HG02884 (cell line): Measurements from ENCODE around the gene FAM20C.
"Not testable (repeated sequence)": the region's sequence is repeated elsewhere in the genome, so short reads cannot be mapped to it uniquely, and the experiment has no call there.

ENCODE experiments used
- ATAC-seq: cut with Tn5 transposase; IDR thresholded peaks from one replicate; pipeline ENCODE4 v1.9.1; 2021; ENCODE audit warnings: mild to moderate bottlenecking, moderate library complexity; ENCODE audit not compliant: unreplicated experiment

The FAM20C gene

DNA sequence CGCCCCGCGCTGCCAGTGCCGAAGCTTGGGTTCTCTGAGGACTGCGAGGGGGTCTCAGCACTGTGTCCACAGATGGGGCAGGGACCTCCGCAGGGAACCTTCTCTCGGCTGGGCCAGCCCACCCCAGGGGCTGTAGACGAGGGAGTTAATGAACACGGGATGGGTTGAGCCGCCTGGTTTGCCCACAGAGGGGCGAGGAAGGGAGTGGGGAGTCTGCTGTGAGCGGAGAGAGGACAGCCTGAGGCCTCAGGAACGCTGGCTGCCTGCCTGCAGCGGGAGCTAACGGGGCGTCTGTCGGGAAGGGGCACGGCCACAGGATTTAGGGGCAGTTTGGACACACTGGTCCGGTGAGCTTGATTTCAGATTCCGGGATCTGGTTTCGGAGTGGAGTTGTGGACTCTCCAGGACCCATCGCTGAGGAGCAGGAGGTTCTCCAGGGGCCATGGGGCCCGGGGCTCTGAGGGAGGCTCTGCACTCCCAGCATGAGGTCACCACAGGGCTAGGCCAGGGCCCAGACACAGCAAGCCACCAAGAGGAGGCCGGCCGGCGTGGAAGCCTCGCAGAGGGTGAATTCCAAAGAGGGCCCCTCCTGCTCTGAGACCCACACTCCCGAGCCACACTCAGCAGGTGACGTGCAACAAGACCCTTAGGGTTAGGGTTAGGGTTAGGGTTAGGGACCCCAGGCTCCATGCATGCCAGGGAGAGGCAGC, 19.0 kb upstream of the FAM20C start:
- ATAC-seq, result no peak

GRCh38 chr7:174716-175115, 17.7 kb upstream of the FAM20C start:
- no peak for ATAC-seq

DNA sequence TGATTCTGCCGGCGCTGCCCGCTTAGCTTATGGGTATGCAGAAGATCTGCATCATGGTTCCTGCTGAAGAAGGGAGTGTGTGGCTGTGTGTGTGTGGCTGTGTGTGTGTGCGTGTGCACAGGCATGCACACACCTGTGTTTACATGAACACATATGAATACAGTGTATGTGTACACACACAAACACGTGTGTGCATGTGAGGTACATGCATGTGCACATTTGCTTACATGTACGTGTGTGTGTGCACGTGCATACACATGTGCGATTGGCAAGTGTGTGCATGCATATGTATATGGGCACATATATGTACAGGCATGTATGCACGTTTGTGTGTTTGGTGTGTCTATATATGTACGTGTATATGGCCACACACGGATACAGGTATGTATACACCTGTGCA, 16.4 kb upstream of the FAM20C start:
- no peak for ATAC-seq

GRCh38 chr7:176381-176780, 16.0 kb upstream of the FAM20C start:
- ATAC-seq, result no peak

GRCh38 chr7:176786-177459, 15.4 kb upstream of the FAM20C start:
- ATAC-seq, result no peak

DNA sequence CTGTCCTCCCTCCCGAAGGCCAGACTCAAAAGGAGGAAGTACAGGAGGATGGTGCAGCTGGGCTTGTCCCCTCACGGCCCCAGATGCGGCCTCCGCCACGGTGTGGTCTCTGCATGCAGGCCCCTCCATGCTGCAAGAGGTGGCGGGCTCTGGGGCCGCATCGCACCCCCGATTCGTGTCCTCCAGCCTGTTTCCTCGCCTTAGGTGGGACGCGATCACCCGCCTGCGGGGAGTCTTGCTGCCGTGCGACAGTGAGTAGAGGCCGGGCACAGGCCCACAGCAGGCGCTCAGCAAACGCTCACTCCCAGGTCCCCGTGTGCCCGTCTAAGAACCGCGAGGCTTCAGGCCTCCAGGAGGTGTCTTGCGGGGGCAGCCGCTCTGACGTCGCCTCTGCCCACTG, 13.9 kb upstream of the FAM20C start:
- no peak for ATAC-seq

DNA sequence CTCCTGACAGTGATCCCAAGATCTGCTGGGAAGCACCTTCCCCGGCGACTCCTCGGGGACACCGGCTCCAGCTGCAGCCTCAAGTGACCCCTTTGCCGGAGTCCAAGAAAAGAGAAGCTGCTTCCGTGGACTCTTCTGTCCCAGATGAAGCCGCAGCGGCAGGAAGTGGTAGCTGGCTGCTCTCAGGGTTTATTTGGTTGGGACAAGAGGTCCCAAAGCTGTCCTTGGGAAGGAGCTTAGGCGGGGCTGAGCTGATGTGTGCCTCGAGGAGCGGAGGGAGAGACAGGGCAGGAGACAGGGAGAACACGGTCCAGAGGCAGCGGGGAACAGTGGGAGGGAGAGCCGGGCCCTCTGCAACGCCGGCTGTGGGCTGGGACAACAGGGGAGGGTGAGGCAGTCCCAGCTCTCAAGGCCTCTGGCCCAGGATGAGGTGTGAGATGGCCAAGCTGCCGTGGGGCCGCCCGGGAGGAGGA, 13.1 kb upstream of the FAM20C start:
- ATAC-seq, result no peak

DNA sequence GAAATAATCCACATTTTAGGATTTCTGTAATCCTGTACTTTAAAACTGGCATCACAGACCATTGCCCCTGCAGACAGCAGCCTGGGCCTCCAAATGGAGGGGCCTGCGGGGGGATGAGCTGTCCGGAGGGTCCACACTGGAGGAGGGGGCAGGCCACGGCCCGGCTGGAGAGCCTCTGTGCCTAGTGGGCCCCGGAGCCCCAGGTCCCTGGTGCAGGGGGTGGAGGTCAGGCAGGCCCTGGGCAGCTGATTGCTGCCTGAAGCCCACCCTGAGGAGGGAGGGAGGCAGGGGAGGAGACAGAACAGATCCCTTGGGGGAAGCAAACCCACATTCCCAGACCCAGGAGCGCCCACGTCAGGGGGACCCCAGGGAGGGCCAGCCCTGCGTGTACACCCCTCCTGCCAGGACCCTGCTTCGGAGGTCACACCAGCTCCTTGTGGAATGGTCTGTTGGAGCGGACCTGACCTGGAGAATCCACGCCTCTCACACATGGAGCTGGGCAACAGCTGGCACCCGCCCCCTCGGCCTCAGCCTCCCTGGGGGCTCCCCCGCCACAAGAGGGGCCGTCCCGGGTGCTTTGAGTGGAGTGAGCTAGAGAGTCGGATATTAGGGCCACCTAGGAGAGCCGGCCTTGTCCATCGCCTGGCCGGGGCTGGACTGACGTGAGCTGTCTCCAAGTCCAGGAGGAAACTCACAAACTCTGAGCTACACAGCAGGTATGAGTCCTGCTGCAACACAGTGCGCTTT, 12.2 kb upstream of the FAM20C start:
- ATAC-seq, result no peak

GRCh38 chr7:181738-182137, 10.6 kb upstream of the FAM20C start:
- no peak for ATAC-seq

- not testable (repeated sequence) for ATAC-seq
Observed at GRCh38 chr7:182502-182901, 9.9 kb upstream of the FAM20C start.

- no peak for ATAC-seq
Observed at GRCh38 chr7:183496-184292, 8.7 kb upstream of the FAM20C start.

GRCh38 chr7:184294-185264, 7.8 kb upstream of the FAM20C start:
- ATAC-seq, result no peak

DNA sequence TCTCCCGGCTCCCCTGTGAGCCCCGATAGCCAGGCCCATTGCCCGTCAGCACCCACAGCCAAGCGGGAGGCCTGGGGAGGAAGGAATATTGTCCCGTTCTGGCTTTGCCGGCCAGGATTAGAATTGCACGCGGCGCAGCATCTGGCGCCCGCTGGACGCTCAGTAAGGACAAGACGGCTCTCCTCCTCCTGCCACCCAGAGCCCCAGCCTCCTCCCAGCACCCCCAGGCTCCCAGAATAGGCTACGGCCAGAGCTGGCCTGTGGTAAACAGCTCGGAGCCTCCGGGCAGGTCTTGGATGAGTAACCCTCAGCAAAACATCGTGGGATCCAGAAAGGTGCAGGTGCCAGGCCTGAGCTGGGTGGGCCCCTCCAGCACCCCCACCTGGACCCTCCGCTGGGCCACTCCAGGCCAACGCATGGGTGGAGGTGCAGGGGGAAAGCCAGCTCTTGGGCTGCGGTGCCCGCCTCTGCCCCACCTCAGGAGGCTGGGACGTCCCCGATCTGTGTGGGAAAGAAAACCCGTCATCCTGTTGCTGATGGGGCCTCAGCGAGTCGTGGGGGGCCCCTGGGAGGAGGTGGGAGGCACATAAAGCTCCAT, 5.8 kb upstream of the FAM20C start:
- no peak for ATAC-seq

- no peak for ATAC-seq
Observed at GRCh38 chr7:187227-187927, 5.0 kb upstream of the FAM20C start.

- ATAC-seq, result no peak
Observed at GRCh38 chr7:188174-188573, 4.2 kb upstream of the FAM20C start.

GRCh38 chr7:188727-189500, 3.5 kb upstream of the FAM20C start:
- ATAC-seq, result no peak

- no peak for ATAC-seq
Observed at GRCh38 chr7:189719-190118, 2.7 kb upstream of the FAM20C start.

GRCh38 chr7:190196-190595, 2.2 kb upstream of the FAM20C start:
- ATAC-seq, result no peak
